HL-60 (cell line): ENCODE measurements around the gene AVP.

ENCODE experiments used
- DNase-seq, 2 experiments: peaks; one replicate each; pipeline ENCODE4 v3.0.0-alpha.2; 2010 to 2020; ENCODE audit warnings: low read depth in 1 of 2, low spot score in 1 of 2
- H3K27ac ChIP-seq: fragments of 250-450 bp; sonication (Bioruptor Pico); replicated peaks from 2 replicates; pipeline ENCODE4 v1.5.1; 2020; ENCODE audit warnings: mild to moderate bottlenecking, moderate library complexity
- H3K27me3 ChIP-seq: fragments of 250-450 bp; sonication (Bioruptor Pico); 2 replicates; pipeline ENCODE4 v1.5.1; 2021; ENCODE audit warnings: mild to moderate bottlenecking, moderate library complexity; ENCODE audit not compliant: insufficient read depth, poor library complexity, severe bottlenecking
- H3K4me3 ChIP-seq: replicated peaks from 2 replicates; pipeline ENCODE4 v1.5.1; 2011; ENCODE audit warnings: mild to moderate bottlenecking, control low read depth, low read length; ENCODE audit not compliant: insufficient read depth
- CTCF ChIP-seq: IDR thresholded peaks from one replicate; pipeline ENCODE4 v1.5.1; 2011; ENCODE audit warnings: low read length, control low read depth, inconsistent platforms; ENCODE audit not compliant: insufficient read depth
- GABPA ChIP-seq: IDR thresholded peaks from 2 replicates; pipeline ENCODE4 v1.6.1; 2012; ENCODE audit warnings: low read depth
- POLR2AphosphoS5 ChIP-seq: IDR thresholded peaks from 2 replicates; pipeline ENCODE4 v1.6.1; 2012; ENCODE audit warnings: low read depth
- REST ChIP-seq: IDR thresholded peaks from 2 replicates; pipeline ENCODE4 v1.6.1; 2012; ENCODE audit warnings: low read depth; ENCODE audit not compliant: insufficient replicate concordance
- SPI1 ChIP-seq: IDR thresholded peaks from 2 replicates; pipeline ENCODE4 v1.6.1; 2012; ENCODE audit warnings: low read depth, mild to moderate bottlenecking, borderline replicate concordance

The AVP gene

GRCh38 chr20:3059489-3059888 lies 25.0 kb downstream of the AVP start:
- TF ChIP-seq REST (no peak), CTCF (no peak), POLR2AphosphoS5 (no peak), SPI1 (no peak), GABPA (no peak)
- no peak overlapping the region for H3K27ac ChIP-seq
- no peaks in the 10 kb centered on the region for H3K27me3 ChIP-seq
- DNase-seq: no peak
- no peak overlapping the region for H3K4me3 ChIP-seq

- Histone ChIP-seq H3K27ac (no peak overlapping the region), H3K4me3 (no peak overlapping the region), H3K27me3 (no peaks in the 10 kb centered on the region)
- no peak for TF ChIP-seq CTCF
- TF ChIP-seq POLR2AphosphoS5: no peak
- TF ChIP-seq REST: no peak
- no peak for TF ChIP-seq SPI1
- TF ChIP-seq GABPA: no peak
- no peak for DNase-seq
Measured at GRCh38 chr20:3051385-3052019, 33.0 kb downstream of the AVP start.

- TF ChIP-seq REST (no peak), POLR2AphosphoS5 (no peak), GABPA (no peak), CTCF (no peak), SPI1 (no peak; the same call in 1 of the 2 replicates)
- Histone ChIP-seq H3K27me3 (no peaks in the 10 kb centered on the region), H3K27ac (no peak overlapping the region; the same call in 1 of the 2 replicates), H3K4me3 (peak overlapping the region; percentile 79)
- peak in 1 of 2 experiments; percentile 18 for DNase-seq
Measured at GRCh38 chr20:3047486-3048419, 36.8 kb downstream of the AVP start.
